HepG2 (cell line): ENCODE measurements around the gene BATF2. TPM values are rescaled to one million over a fixed set of nuclear protein-coding genes. Genes with fewer than 3 reads are reported as not detected.

ENCODE experiments used
- ATF1 ChIP-seq: IDR thresholded peaks from 2 replicates; pipeline ENCODE4 v1.6.1; 2016; ENCODE audit warnings: mild to moderate bottlenecking, control low read depth
- ATRX ChIP-seq: sonication (generic); formaldehyde crosslinking; IDR thresholded peaks from 2 replicates; pipeline ENCODE4 v1.4.0; 2020; ENCODE audit warnings: missing genetic modification reagents, borderline replicate concordance
- CHD4 ChIP-seq: fragments of 200-600 bp; sonication (generic); IDR thresholded peaks from 2 replicates; pipeline ENCODE4 v1.7.0; 2017; ENCODE audit warnings: mild to moderate bottlenecking, low read length, borderline replicate concordance
- GATAD2A ChIP-seq: IDR thresholded peaks from 2 replicates; pipeline ENCODE4 v1.6.1; 2016
- JUND ChIP-seq: sonication (generic); formaldehyde crosslinking; IDR thresholded peaks from 2 replicates; pipeline ENCODE4 v1.8.0; 2022; ENCODE audit warnings: mild to moderate bottlenecking, missing genetic modification reagents
- KLF9 ChIP-seq: IDR thresholded peaks from 2 replicates; pipeline ENCODE4 v1.6.1; 2016; ENCODE audit warnings: low read depth
- U2AF1 ChIP-seq: fragments of 200-400 bp; formaldehyde crosslinking; optimal IDR thresholded peaks from 2 replicates; pipeline ENCODE3; 2017; ENCODE audit warnings: mild to moderate bottlenecking, low read depth, low read length
- ZBTB10 ChIP-seq: sonication (generic); formaldehyde crosslinking; IDR thresholded peaks from 2 replicates; pipeline ENCODE4 v1.4.0; 2020; ENCODE audit warnings: missing genetic modification reagents, borderline replicate concordance
- ZNF281 ChIP-seq: sonication (generic); formaldehyde crosslinking; IDR thresholded peaks from 2 replicates; pipeline ENCODE4 v1.4.0; 2020; ENCODE audit warnings: missing genetic modification reagents, borderline replicate concordance
- ZNF503 ChIP-seq: sonication (generic); formaldehyde crosslinking; IDR thresholded peaks from 2 replicates; pipeline ENCODE4 v1.4.0; 2020; ENCODE audit warnings: missing genetic modification reagents
- ZNF772 ChIP-seq: sonication (generic); formaldehyde crosslinking; IDR thresholded peaks from 2 replicates; pipeline ENCODE4 v1.5.0; 2020; ENCODE audit warnings: mild to moderate bottlenecking, missing genetic modification reagents
- polyA plus RNA-seq, 8 experiments: library from polyadenylated mRNA; depleted of rRNA in 3 of 8; stranded (reverse) in 7 of 8; unstranded in 1 of 8; fragments of >200 nt; fragmentation: Illumina TruSeq in 4 of 8; extraction: Trizol in 4 of 8; gene quantifications; 2 replicates each; pipeline versions ENCODE4 v1.2.1 to v1.2.3, GENCODE V29; 2011 to 2016; ENCODE audit warnings: low read depth in 4 of 8, missing spikeins in 1 of 8, mixed read lengths in 1 of 8; ENCODE audit not compliant: insufficient read depth in 1 of 8
- total RNA-seq, 5 experiments: library from RNA; depleted of rRNA; stranded (reverse); fragments of >200 nt; fragmentation: Illumina TruSeq; extraction: Trizol; gene quantifications; 2 replicates each; pipeline ENCODE4 v1.2.3, GENCODE V29; 2016; ENCODE audit warnings: low read depth in 1 of 5
- TF ChIP-seq, protein P1 (sequence below): IDR thresholded peaks from 2 replicates; pipeline ENCODE4 v1.6.1; 2016; ENCODE audit warnings: mild to moderate bottlenecking
- TF ChIP-seq, protein P2 (sequence below): sonication (generic); formaldehyde crosslinking; IDR thresholded peaks from 2 replicates; pipeline ENCODE4 v1.4.0; 2020; ENCODE audit warnings: missing genetic modification reagents

BATF2 gene
- total and polyA plus RNA-seq, 2 of the 13 experiments (the other 11 are each of a cell fraction or from before 2014, with no cell fraction given) = 2.8 to 3.9 TPM

DNA sequence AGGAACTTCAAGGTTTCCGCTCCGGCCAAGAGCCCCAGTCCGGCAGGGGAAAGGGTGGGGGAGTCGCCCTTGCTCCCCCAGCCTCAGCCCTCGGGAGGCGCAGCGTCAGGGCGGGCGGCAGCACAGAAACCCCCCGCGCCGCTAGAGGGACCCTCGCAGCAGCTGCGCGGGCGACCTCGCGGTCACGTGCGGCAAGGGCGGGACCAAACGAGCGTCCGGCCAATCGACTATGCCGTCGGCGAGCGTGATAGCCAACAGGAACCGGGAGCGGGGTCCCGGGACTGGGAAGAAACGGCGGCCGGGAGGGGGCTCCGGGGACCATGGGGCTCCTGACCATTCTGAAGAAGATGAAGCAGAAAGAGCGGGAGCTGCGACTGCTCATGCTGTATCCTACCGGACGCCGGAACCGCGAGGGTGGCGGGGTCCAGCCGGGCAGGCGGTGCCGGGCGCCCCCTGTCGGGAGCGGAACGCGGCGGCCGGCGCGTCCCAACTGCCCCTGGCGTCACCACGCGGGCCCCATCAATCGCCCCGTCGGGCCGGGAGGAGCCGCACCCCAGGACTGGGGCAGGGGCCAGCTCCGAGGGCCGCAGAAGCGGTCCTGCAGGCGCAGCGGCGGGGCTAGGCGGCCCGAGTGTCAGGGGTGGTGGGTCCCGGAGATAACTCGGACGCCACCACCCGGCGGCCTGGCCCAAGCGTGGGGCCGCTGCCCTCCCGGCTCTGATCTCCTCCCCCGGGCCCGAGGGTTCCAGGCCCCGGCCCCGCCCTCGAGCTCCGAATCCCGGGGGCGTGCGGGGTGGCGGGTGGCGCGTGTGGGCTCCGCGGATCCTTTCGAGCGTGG lies 17.3 kb upstream of the BATF2 start, which contains the start of gene ARL2 (continued):
- TF ChIP-seq ZNF503 (peak; percentile 59; the same call in 1 of the 2 replicates), ATF1 (CRISPR knock-in tag) (no peak), GATAD2A (CRISPR knock-in tag) (no peak; the same call in 1 of the 2 replicates), ZBTB10 (CRISPR knock-in tag) (peak; percentile 56; the same call in 1 of the 2 replicates), CHD4 (no peak), U2AF1 (no peak), ZNF281 (CRISPR knock-in tag) (no peak), KLF9 (CRISPR knock-in tag) (no peak; the same call in 1 of the 2 replicates), JUND (no peak), ATRX (CRISPR knock-in tag) (no peak), ZNF772 (CRISPR knock-in tag) (no peak)
- TF ChIP-seq, protein P1, sequence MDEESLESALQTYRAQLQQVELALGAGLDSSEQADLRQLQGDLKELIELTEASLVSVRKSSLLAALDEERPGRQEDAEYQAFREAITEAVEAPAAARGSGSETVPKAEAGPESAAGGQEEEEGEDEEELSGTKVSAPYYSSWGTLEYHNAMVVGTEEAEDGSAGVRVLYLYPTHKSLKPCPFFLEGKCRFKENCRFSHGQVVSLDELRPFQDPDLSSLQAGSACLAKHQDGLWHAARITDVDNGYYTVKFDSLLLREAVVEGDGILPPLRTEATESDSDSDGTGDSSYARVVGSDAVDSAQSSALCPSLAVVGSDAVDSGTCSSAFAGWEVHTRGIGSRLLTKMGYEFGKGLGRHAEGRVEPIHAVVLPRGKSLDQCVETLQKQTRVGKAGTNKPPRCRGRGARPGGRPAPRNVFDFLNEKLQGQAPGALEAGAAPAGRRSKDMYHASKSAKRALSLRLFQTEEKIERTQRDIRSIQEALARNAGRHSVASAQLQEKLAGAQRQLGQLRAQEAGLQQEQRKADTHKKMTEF = peak; percentile 75
- TF ChIP-seq, protein P2, sequence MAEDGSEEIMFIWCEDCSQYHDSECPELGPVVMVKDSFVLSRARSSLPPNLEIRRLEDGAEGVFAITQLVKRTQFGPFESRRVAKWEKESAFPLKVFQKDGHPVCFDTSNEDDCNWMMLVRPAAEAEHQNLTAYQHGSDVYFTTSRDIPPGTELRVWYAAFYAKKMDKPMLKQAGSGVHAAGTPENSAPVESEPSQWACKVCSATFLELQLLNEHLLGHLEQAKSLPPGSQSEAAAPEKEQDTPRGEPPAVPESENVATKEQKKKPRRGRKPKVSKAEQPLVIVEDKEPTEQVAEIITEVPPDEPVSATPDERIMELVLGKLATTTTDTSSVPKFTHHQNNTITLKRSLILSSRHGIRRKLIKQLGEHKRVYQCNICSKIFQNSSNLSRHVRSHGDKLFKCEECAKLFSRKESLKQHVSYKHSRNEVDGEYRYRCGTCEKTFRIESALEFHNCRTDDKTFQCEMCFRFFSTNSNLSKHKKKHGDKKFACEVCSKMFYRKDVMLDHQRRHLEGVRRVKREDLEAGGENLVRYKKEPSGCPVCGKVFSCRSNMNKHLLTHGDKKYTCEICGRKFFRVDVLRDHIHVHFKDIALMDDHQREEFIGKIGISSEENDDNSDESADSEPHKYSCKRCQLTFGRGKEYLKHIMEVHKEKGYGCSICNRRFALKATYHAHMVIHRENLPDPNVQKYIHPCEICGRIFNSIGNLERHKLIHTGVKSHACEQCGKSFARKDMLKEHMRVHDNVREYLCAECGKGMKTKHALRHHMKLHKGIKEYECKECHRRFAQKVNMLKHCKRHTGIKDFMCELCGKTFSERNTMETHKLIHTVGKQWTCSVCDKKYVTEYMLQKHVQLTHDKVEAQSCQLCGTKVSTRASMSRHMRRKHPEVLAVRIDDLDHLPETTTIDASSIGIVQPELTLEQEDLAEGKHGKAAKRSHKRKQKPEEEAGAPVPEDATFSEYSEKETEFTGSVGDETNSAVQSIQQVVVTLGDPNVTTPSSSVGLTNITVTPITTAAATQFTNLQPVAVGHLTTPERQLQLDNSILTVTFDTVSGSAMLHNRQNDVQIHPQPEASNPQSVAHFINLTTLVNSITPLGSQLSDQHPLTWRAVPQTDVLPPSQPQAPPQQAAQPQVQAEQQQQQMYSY (CRISPR knock-in tag) = peak; percentile 63; the same call in 1 of the 2 replicates
